HCT116 (cell line): ENCODE data around the gene PADI4. TPM values are rescaled to one million over a fixed set of nuclear protein-coding genes. Genes with fewer than 3 reads are reported as not detected.

Source experiments
- ATAC-seq: fragments of 200-7000 bp; cut with Tn5 transposase; 2 replicates; pipeline ENCODE4 v1.9.1; 2020; ENCODE audit warnings: mild to moderate bottlenecking, moderate library complexity
- BruUV-seq: library from RNA; stranded (reverse); fragments of 400-500 nt; replicated peaks from 2 replicates; lab custom pipeline; 2021; lab: Mats Ljungman, UMichigan
- CTCF ChIA-PET: fragments of 300-600 bp; sonication (Branson Sonifier 250); formaldehyde crosslinking; loops from one replicate; lab custom pipeline; 2021; ENCODE audit warnings: antibody characterized with exemption; lab: Charles Lee
- POLR2A ChIA-PET: fragments of 300-600, 350-600 bp; sonication (Branson Sonifier 250); formaldehyde crosslinking; loops from one replicate; lab custom pipeline; 2021; ENCODE audit warnings: antibody characterized with exemption; lab: Charles Lee
- RAD21 ChIA-PET, 2 experiments: fragments of 300-600 bp; sonication (Branson Sonifier 250); formaldehyde crosslinking; loops; one replicate each; lab custom pipeline; 2023; ENCODE audit warnings: low total read pairs in 2 of 2; ENCODE audit not compliant: uncharacterized antibody in 2 of 2, unreplicated experiment in 2 of 2, low non-redundant PET in 1 of 2; lab: Charles Lee
- DNase-seq: peaks from one replicate; pipeline ENCODE4 v3.0.0-alpha.2; 2010; ENCODE audit warnings: low read depth, low spot score
- H2AFZ ChIP-seq: fragments of 200-600 bp; shearing (Covaris generic), sonication (generic); 2 replicates; pipeline ENCODE4 v1.6.1; 2017; ENCODE audit warnings: low read depth, mixed run types, mixed read lengths, antibody characterized with exemption, low read length; ENCODE audit not compliant: poor library complexity, severe bottlenecking
- H3K27ac ChIP-seq: 2 replicates; pipeline ENCODE4 v1.5.1; 2012; ENCODE audit warnings: low read depth, low read length
- H3K27me3 ChIP-seq: fragments of 200-600 bp; sonication (generic); 2 replicates; pipeline ENCODE4 v1.6.1; 2016; ENCODE audit warnings: mixed run types, low read length, mixed read lengths; ENCODE audit not compliant: insufficient read depth
- H3K36me3 ChIP-seq, 2 experiments: fragments of 200-500 bp in 1 of 2; fragments of 200-600 bp in 1 of 2; sonication (Bioruptor generic) in 1 of 2; sonication (generic) in 1 of 2; 2 replicates each; pipeline versions ENCODE4 v1.5.1 to v1.6.1; 2014 to 2016; ENCODE audit warnings: low read length in 2 of 2, inconsistent platforms in 1 of 2, mixed read lengths in 1 of 2, mixed run types in 1 of 2; ENCODE audit not compliant: insufficient read depth in 2 of 2, control insufficient read depth in 1 of 2
- H3K4me1 ChIP-seq, 2 experiments: fragments of 200-600 bp in 1 of 2; sonication (generic) in 1 of 2; 2 replicates each; pipeline versions ENCODE4 v1.5.1 to v1.6.1; 2012 to 2017; ENCODE audit warnings: low read length in 2 of 2, inconsistent platforms in 1 of 2, mild to moderate bottlenecking in 1 of 2, mixed read lengths in 1 of 2, mixed run types in 1 of 2, moderate library complexity in 1 of 2; ENCODE audit not compliant: insufficient read depth in 2 of 2, control insufficient read depth in 1 of 2
- H3K4me2 ChIP-seq: fragments of 200-600 bp; sonication (generic); 2 replicates; pipeline ENCODE4 v1.6.1; 2017; ENCODE audit warnings: mixed run types, low read length, mixed read lengths
- H3K4me3 ChIP-seq, 2 experiments: fragments of 200-600 bp in 1 of 2; sonication (generic) in 1 of 2; replicated peaks in 1 of 2; 2 replicates each; pipeline ENCODE4 v1.5.1; 2011 to 2016; ENCODE audit warnings: low read length in 2 of 2, control low read depth in 1 of 2, low read depth in 1 of 2, mild to moderate bottlenecking in 1 of 2, mixed read lengths in 1 of 2, mixed run types in 1 of 2
- H3K79me2 ChIP-seq: fragments of 200-600 bp; sonication (generic); 2 replicates; pipeline ENCODE4 v1.6.1; 2017; ENCODE audit warnings: mild to moderate bottlenecking, mixed run types, low read length, moderate library complexity, mixed read lengths; ENCODE audit not compliant: insufficient read depth
- H3K9ac ChIP-seq: fragments of 200-600 bp; sonication (generic); 2 replicates; pipeline ENCODE4 v1.6.1; 2016; ENCODE audit warnings: low read length, mixed read lengths
- H3K9me2 ChIP-seq: fragments of 200-600 bp; sonication (generic), shearing (Covaris generic); 2 replicates; pipeline ENCODE4 v1.6.1; 2017; ENCODE audit warnings: mixed run types, mild to moderate bottlenecking, moderate library complexity; ENCODE audit not compliant: insufficient read depth
- H3K9me3 ChIP-seq, 2 experiments: fragments of 200-500 bp in 1 of 2; fragments of 200-600 bp in 1 of 2; sonication (Bioruptor generic) in 1 of 2; sonication (generic) in 1 of 2; 2 replicates each; pipeline ENCODE4 v1.6.1; 2014 to 2017; ENCODE audit warnings: low read length in 2 of 2, mixed read lengths in 2 of 2, inconsistent platforms in 1 of 2, low read depth in 1 of 2, mild to moderate bottlenecking in 1 of 2, mixed run types in 1 of 2, moderate library complexity in 1 of 2; ENCODE audit not compliant: control insufficient read depth in 1 of 2, insufficient read depth in 1 of 2
- H4K20me1 ChIP-seq: fragments of 200-600 bp; sonication (generic), shearing (Covaris generic); 2 replicates; pipeline ENCODE4 v1.6.1; 2017; ENCODE audit warnings: mixed run types, mild to moderate bottlenecking, moderate library complexity; ENCODE audit not compliant: insufficient read depth
- CBX3 ChIP-seq: IDR thresholded peaks from 2 replicates; pipeline ENCODE4 v1.6.1; 2012; ENCODE audit warnings: low read depth
- CEBPB ChIP-seq: IDR thresholded peaks from 2 replicates; pipeline ENCODE4 v1.6.1; 2012; ENCODE audit warnings: low read depth
- EGR1 ChIP-seq: IDR thresholded peaks from 2 replicates; pipeline ENCODE4 v1.6.1; 2012; ENCODE audit warnings: low read depth
- ELF1 ChIP-seq: IDR thresholded peaks from 2 replicates; pipeline ENCODE4 v1.6.1; 2012; ENCODE audit warnings: low read depth, borderline replicate concordance
- FOSL1 ChIP-seq: IDR thresholded peaks from 2 replicates; pipeline ENCODE4 v1.6.1; 2012; ENCODE audit warnings: low read depth
- POLR2A ChIP-seq: IDR thresholded peaks from 2 replicates; pipeline ENCODE4 v1.7.0; 2011; ENCODE audit warnings: borderline replicate concordance; ENCODE audit not compliant: insufficient read depth, insufficient read length; ENCODE audit errors: extremely low read depth
- POLR2AphosphoS5 ChIP-seq: IDR thresholded peaks from 2 replicates; pipeline ENCODE4 v1.6.1; 2011; ENCODE audit warnings: mild to moderate bottlenecking, low read depth, low read length, moderate library complexity
- RAD21 ChIP-seq: IDR thresholded peaks from 2 replicates; pipeline ENCODE4 v1.6.1; 2012; ENCODE audit warnings: low read depth, mild to moderate bottlenecking
- SP1 ChIP-seq: IDR thresholded peaks from 2 replicates; pipeline ENCODE4 v1.6.1; 2012; ENCODE audit warnings: low read depth
- TCF7L2 ChIP-seq: IDR thresholded peaks from 2 replicates; pipeline ENCODE4 v1.7.0; 2011; ENCODE audit warnings: borderline replicate concordance, inconsistent platforms; ENCODE audit not compliant: insufficient read depth, insufficient read length; ENCODE audit errors: extremely low read depth
- ZFX ChIP-seq: fragments of 450-650 bp; IDR thresholded peaks from 2 replicates; pipeline ENCODE4 v1.6.1; 2017
- ZNF274 ChIP-seq: fragments of 200-500 bp; sonication (Bioruptor generic); IDR thresholded peaks from 2 replicates; pipeline ENCODE4 v1.6.1; 2014; ENCODE audit warnings: mild to moderate bottlenecking, low read depth, low read length, inconsistent platforms
- intact Hi-C: fragments of 100-400 bp; cut with micrococcal nuclease; formaldehyde crosslinking; loops from 2 replicates; pipeline ENCODE4 v1.10.0; 2022
- total RNA-seq: library from RNA; stranded (reverse); gene quantifications from one replicate; pipeline ENCODE4 v1.2.1, GENCODE V29; 2021; ENCODE audit not compliant: unreplicated experiment
- TF ChIP-seq, protein P1 (sequence below): IDR thresholded peaks from 2 replicates; pipeline ENCODE4 v1.6.1; 2012; ENCODE audit warnings: low read depth
- TF ChIP-seq, protein P2 (sequence below), 3 experiments: fragments of 200-600 bp in 1 of 3; sonication (generic) in 1 of 3; IDR thresholded peaks in 2 of 3; conservative IDR thresholded peaks in 1 of 3; 2 replicates each; pipeline ENCODE4 v1.5.1; 2012 to 2017; ENCODE audit warnings: low read depth in 2 of 3, low read length in 2 of 3, antibody characterized with exemption in 1 of 3, borderline replicate concordance in 1 of 3, control low read depth in 1 of 3, mild to moderate bottlenecking in 1 of 3, mixed read lengths in 1 of 3, mixed run types in 1 of 3, moderate library complexity in 1 of 3; ENCODE audit not compliant: insufficient read depth in 1 of 3
- TF ChIP-seq, protein P3 (sequence below): IDR thresholded peaks from 2 replicates; pipeline ENCODE4 v1.6.1; 2012

PADI4 gene
- total RNA-seq, 1 experiment from 2014 or later = 0.44 TPM

DNA sequence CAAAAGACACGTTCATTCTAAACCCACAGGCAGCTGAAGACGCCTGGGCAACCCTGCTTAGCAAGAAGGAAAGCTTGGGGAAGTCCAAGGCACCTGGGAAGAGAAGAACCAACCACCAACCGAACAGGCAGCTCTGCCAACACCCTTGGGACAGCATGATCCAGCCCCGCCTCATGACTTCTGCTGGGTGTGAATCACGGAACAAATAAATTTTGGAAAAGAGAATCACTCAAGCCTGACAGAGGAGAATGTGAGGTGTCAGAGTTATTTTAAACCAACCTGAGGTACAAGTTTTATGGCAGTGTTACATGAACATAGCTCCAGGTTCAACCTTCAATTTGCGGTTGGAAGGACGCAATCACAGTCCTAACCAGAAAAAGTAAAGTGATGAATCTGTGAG, 10.0 kb upstream of the PADI4 start:
- RAD21 ChIA-PET = no interaction called here
- ATAC-seq (no peak), DNase-seq (no peak)
- H3K9me3 ChIP-seq = peaks cover 18 to 20% of the 10 kb centered on the region in 2 experiments; a peak in 2 of 4 replicates
- no peak overlapping the region for H3K9ac ChIP-seq
- POLR2A ChIA-PET = no interaction called here
- CTCF ChIA-PET = no interaction called here
- H4K20me1 ChIP-seq = no peaks in the 10 kb centered on the region
- no peak overlapping the region for H2AFZ ChIP-seq
- TF ChIP-seq, protein P1, sequence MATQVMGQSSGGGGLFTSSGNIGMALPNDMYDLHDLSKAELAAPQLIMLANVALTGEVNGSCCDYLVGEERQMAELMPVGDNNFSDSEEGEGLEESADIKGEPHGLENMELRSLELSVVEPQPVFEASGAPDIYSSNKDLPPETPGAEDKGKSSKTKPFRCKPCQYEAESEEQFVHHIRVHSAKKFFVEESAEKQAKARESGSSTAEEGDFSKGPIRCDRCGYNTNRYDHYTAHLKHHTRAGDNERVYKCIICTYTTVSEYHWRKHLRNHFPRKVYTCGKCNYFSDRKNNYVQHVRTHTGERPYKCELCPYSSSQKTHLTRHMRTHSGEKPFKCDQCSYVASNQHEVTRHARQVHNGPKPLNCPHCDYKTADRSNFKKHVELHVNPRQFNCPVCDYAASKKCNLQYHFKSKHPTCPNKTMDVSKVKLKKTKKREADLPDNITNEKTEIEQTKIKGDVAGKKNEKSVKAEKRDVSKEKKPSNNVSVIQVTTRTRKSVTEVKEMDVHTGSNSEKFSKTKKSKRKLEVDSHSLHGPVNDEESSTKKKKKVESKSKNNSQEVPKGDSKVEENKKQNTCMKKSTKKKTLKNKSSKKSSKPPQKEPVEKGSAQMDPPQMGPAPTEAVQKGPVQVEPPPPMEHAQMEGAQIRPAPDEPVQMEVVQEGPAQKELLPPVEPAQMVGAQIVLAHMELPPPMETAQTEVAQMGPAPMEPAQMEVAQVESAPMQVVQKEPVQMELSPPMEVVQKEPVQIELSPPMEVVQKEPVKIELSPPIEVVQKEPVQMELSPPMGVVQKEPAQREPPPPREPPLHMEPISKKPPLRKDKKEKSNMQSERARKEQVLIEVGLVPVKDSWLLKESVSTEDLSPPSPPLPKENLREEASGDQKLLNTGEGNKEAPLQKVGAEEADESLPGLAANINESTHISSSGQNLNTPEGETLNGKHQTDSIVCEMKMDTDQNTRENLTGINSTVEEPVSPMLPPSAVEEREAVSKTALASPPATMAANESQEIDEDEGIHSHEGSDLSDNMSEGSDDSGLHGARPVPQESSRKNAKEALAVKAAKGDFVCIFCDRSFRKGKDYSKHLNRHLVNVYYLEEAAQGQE = no peak
- TF ChIP-seq ELF1 = no peak
- no peak for TF ChIP-seq FOSL1
- TF ChIP-seq TCF7L2 = no peak
- TF ChIP-seq SP1 = no peak
- no peak for TF ChIP-seq EGR1
- TF ChIP-seq ZNF274 = no peak
- TF ChIP-seq CEBPB = no peak
- TF ChIP-seq, protein P2, sequence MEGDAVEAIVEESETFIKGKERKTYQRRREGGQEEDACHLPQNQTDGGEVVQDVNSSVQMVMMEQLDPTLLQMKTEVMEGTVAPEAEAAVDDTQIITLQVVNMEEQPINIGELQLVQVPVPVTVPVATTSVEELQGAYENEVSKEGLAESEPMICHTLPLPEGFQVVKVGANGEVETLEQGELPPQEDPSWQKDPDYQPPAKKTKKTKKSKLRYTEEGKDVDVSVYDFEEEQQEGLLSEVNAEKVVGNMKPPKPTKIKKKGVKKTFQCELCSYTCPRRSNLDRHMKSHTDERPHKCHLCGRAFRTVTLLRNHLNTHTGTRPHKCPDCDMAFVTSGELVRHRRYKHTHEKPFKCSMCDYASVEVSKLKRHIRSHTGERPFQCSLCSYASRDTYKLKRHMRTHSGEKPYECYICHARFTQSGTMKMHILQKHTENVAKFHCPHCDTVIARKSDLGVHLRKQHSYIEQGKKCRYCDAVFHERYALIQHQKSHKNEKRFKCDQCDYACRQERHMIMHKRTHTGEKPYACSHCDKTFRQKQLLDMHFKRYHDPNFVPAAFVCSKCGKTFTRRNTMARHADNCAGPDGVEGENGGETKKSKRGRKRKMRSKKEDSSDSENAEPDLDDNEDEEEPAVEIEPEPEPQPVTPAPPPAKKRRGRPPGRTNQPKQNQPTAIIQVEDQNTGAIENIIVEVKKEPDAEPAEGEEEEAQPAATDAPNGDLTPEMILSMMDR (IDR thresholded peaks at IDR 0.05 in 2 of 3, conservative IDR thresholded peaks at IDR 0.05 in 1 of 3; ENCODE audit: borderline replicate concordance in 1 of 3, insufficient read depth in 1 of 3, low read depth in 2 of 3, low read length in 2 of 3) = no peak
- no peak for TF ChIP-seq ZFX
- TF ChIP-seq, protein P3, sequence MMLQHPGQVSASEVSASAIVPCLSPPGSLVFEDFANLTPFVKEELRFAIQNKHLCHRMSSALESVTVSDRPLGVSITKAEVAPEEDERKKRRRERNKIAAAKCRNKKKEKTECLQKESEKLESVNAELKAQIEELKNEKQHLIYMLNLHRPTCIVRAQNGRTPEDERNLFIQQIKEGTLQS = no peak
- TF ChIP-seq RAD21 = no peak
- TF ChIP-seq POLR2A = no peak
- TF ChIP-seq CBX3 = no peak
- no peak for TF ChIP-seq POLR2AphosphoS5
- intact Hi-C loops = no loop called here
- no peak overlapping the region for H3K27ac ChIP-seq
- no peaks in the 10 kb centered on the region for H3K79me2 ChIP-seq
- no TSS peak for BruUV-seq
- H3K9me2 ChIP-seq = no peaks in the 10 kb centered on the region
- H3K27me3 ChIP-seq = no peaks in the 10 kb centered on the region
- no peaks in the 10 kb centered on the region for H3K4me1 ChIP-seq
- H3K4me3 ChIP-seq = no peak overlapping the region
- no peaks in the 10 kb centered on the region for H3K36me3 ChIP-seq
- no peak overlapping the region for H3K4me2 ChIP-seq
